Measurements from ENCODE around the gene SGTA. TPM values are rescaled to one million over a fixed set of nuclear protein-coding genes. Genes with fewer than 3 reads are reported as not detected.

Gene SGTA
- total and polyA plus RNA-seq, 2 of the 4 experiments (the other 2 are of a cell fraction), result 17.4 to 72.9 TPM

GRCh38 chr19:2744113-2744512, 39.0 kb downstream of the SGTA start:
- Histone ChIP-seq H3K56ac (ENCODE audit: extremely low read depth, insufficient read depth, low read length) (no peak overlapping the region), H3K14ac (replicated peaks; ENCODE audit: low read depth, low read length) (no peak overlapping the region), H2AFZ (replicated peaks; ENCODE audit: low read length, poor library complexity) (no peak overlapping the region), H2BK5ac (ENCODE audit: low read depth, low read length, poor library complexity, severe bottlenecking) (no peak overlapping the region), H3K27me3 (ENCODE audit: control insufficient read depth, insufficient read depth, low read length) (peaks cover 1% of the 10 kb centered on the region; the same call in 1 of the 2 replicates), H3K4me1 (ENCODE audit: control insufficient read depth, insufficient read depth, low read length) (no peaks in the 10 kb centered on the region; the same call in 1 of the 2 replicates), H4K8ac (ENCODE audit: low read depth in 2 of 2, low read length in 2 of 2) (no peak overlapping the region), H3K79me1 (ENCODE audit: low read depth in 1 of 2, low read length in 2 of 2) (peaks cover 5 to 6% of the 10 kb centered on the region in 2 experiments; a peak in 3 of 4 replicates), H3K27ac (ENCODE audit: insufficient read depth, low read length) (no peak overlapping the region), H2AK9ac (replicated peaks; ENCODE audit: low read depth, low read length, poor library complexity) (no peak overlapping the region), H4K5ac (ENCODE audit: low read depth, low read length) (no peak overlapping the region), H2BK20ac (ENCODE audit: low read depth, low read length) (no peak overlapping the region), H3K4me2 (ENCODE audit: low read depth, low read length) (no peak overlapping the region), H4K91ac (ENCODE audit: insufficient read depth, low read depth, low read length) (no peak overlapping the region), H2BK15ac (ENCODE audit: low read depth, low read length) (no peak overlapping the region), H3K4me3 (ENCODE audit: insufficient read depth, low read depth, low read length) (no peak overlapping the region), H4K20me1 (ENCODE audit: insufficient read depth, low read length) (no peaks in the 10 kb centered on the region), H2BK120ac (ENCODE audit: low read depth, low read length) (no peak overlapping the region), H3K18ac (ENCODE audit: low read depth, low read length) (no peak overlapping the region), H3K9me1 (ENCODE audit: insufficient read depth, low read length) (no peaks in the 10 kb centered on the region), H3K4ac (ENCODE audit: low read depth, low read length) (no peak overlapping the region), H2AK5ac (ENCODE audit: low read depth, low read length) (no peak overlapping the region), H3K36me3 (ENCODE audit: control insufficient read depth, insufficient read depth, low read length) (no peaks in the 10 kb centered on the region), H3K9me3 (ENCODE audit: control insufficient read depth, insufficient read depth, low read length) (no peaks in the 10 kb centered on the region), H3K9ac (ENCODE audit: low read depth, low read length) (no peak overlapping the region), H3K23ac (ENCODE audit: low read depth, low read length) (no peak overlapping the region)
- no TSS peak for BruUV-seq (replicated peaks)
- CTCF ChIA-PET, result interaction anchor here (1.2 kb wide), 1 partner anchor 96 kb away, joined by 3 read pairs; no protein-coding TSS in a partner anchor
- in situ Hi-C loops (cut with MboI; ENCODE audit: low sequenced_read_pairs), result no loop called here
- POLR2A ChIA-PET (ENCODE audit: unreplicated experiment), result no interaction called here
- intact Hi-C loops (cut with micrococcal nuclease), result loop anchor here (10.0 kb wide), 1 partner anchor 269 kb away; the partner anchor contains the start of gene GADD45B
- ATAC-seq (ENCODE audit: low read depth) (no peak), DNase-seq (no peak)
- WGBS, 2 experiments (ENCODE audit: extremely low coverage in 2 of 2, insufficient read length in 1 of 2), result no CpG with 5 or more reads among the region's 4 CpGs
- dilution Hi-C loops (cut with HindIII; ENCODE audit: low sequenced_read_pairs, unreplicated experiment), result no loop called here
- no peak for TF ChIP-seq SMC3 (IDR thresholded peaks at IDR 0.05; ENCODE audit: low read depth, low read length)
- TF ChIP-seq MXI1 (IDR thresholded peaks at IDR 0.05; ENCODE audit: borderline replicate concordance, low read depth, low read length), result no peak
- TF ChIP-seq CTCF (conservative IDR thresholded peaks at IDR 0.05; ENCODE audit: low read depth, low read length), result no peak
- no peak for TF ChIP-seq USF2 (IDR thresholded peaks at IDR 0.05; ENCODE audit: low read depth, low read length)
- no peak for TF ChIP-seq CHD1 (IDR thresholded peaks at IDR 0.05; ENCODE audit: low read depth, low read length)
- TF ChIP-seq ELK1 (IDR thresholded peaks at IDR 0.05; ENCODE audit: borderline replicate concordance, low read depth, low read length), result no peak
- TF ChIP-seq CEBPB (IDR thresholded peaks at IDR 0.05; ENCODE audit: low read depth, low read length), result no peak
- no peak for TF ChIP-seq FOS (IDR thresholded peaks at IDR 0.05; ENCODE audit: low read depth, low read length)
- TF ChIP-seq BHLHE40 (IDR thresholded peaks at IDR 0.05; ENCODE audit: low read depth, low read length), result no peak
- TF ChIP-seq NFE2L2 (IDR thresholded peaks at IDR 0.05; ENCODE audit: low read depth, low read length), result no peak

All from IMR-90 (cell line).